H1 (cell line): ENCODE measurements around the gene PROSER3. TPM values are rescaled to one million over a fixed set of nuclear protein-coding genes. Genes with fewer than 3 reads are reported as not detected.

Experiments used
- CBX8 ChIP-seq: fragments of 300-800, 300-1000 bp; sonication (generic); IDR thresholded peaks from 2 replicates; pipeline ENCODE4 v1.7.1; 2016; ENCODE audit warnings: low read depth, low read length, borderline replicate concordance
- JUND ChIP-seq: IDR thresholded peaks from 2 replicates; pipeline ENCODE4 v1.6.1; 2011; ENCODE audit warnings: mild to moderate bottlenecking, improper control_type of control experiment, low read length
- POLR2A ChIP-seq, 2 experiments: IDR thresholded peaks; 1 replicate in 1 of 2; 2 replicates in 1 of 2; pipeline ENCODE4 v1.6.1; 2011; ENCODE audit warnings: low read depth in 2 of 2, low read length in 2 of 2, mild to moderate bottlenecking in 2 of 2; ENCODE audit errors: control extremely low read depth in 1 of 2
- POLR2AphosphoS5 ChIP-seq: IDR thresholded peaks from 2 replicates; pipeline ENCODE4 v1.6.1; 2011; ENCODE audit warnings: low read depth, low read length
- POU5F1 ChIP-seq: IDR thresholded peaks from 2 replicates; pipeline ENCODE4 v1.6.1; 2011; ENCODE audit warnings: low read depth, mild to moderate bottlenecking, low read length, moderate library complexity
- RBBP5 ChIP-seq: IDR thresholded peaks from 2 replicates; pipeline ENCODE4 v1.7.1; 2012; ENCODE audit warnings: low read depth, mild to moderate bottlenecking, inconsistent platforms, low read length, moderate library complexity, borderline replicate concordance
- SP4 ChIP-seq: IDR thresholded peaks from 2 replicates; pipeline ENCODE4 v1.6.1; 2012; ENCODE audit warnings: low read length, inconsistent platforms
- TEAD4 ChIP-seq: IDR thresholded peaks from 2 replicates; pipeline ENCODE4 v1.6.1; 2012; ENCODE audit warnings: low read depth, low read length, inconsistent platforms, mixed read lengths
- USF2 ChIP-seq: IDR thresholded peaks from 2 replicates; pipeline ENCODE4 v1.6.1; 2011; ENCODE audit warnings: low read length, improper control_type of control experiment
- polyA plus RNA-seq, 7 experiments: library from polyadenylated mRNA; depleted of rRNA in 3 of 7; stranded (reverse) in 5 of 7; unstranded in 2 of 7; fragments of >200 nt in 5 of 7; fragments of 200-250 nt in 2 of 7; gene quantifications; 1 replicate in 5 of 7; 2 replicates in 1 of 7; 4 replicates in 1 of 7; pipeline versions ENCODE4 v1.2.1 to v1.2.3, GENCODE V29; 2011 to 2013; ENCODE audit warnings: missing spikeins in 2 of 7, mixed read lengths in 2 of 7
- total RNA-seq: library from RNA; stranded (reverse); fragmentation: NEBNext Ultra II Directional; extraction: Animal tissue kit (Norgen Biotek cat#: 25700); gene quantifications from 2 replicates; pipeline ENCODE4 v1.2.1, GENCODE V29; 2021
- TF ChIP-seq, protein P1 (sequence below): fragments of 300-600 bp; sonication (generic); IDR thresholded peaks from 2 replicates; pipeline ENCODE4 v1.7.1; 2012; ENCODE audit warnings: low read length, moderate library complexity, mild to moderate bottlenecking, inconsistent platforms; ENCODE audit not compliant: insufficient replicate concordance

Gene PROSER3
- total and polyA plus RNA-seq, 2 of the 8 experiments (the other 6 are each of a cell fraction or from before 2014, with no cell fraction given) = 17.8 to 28.9 TPM

- TF ChIP-seq, protein P1, sequence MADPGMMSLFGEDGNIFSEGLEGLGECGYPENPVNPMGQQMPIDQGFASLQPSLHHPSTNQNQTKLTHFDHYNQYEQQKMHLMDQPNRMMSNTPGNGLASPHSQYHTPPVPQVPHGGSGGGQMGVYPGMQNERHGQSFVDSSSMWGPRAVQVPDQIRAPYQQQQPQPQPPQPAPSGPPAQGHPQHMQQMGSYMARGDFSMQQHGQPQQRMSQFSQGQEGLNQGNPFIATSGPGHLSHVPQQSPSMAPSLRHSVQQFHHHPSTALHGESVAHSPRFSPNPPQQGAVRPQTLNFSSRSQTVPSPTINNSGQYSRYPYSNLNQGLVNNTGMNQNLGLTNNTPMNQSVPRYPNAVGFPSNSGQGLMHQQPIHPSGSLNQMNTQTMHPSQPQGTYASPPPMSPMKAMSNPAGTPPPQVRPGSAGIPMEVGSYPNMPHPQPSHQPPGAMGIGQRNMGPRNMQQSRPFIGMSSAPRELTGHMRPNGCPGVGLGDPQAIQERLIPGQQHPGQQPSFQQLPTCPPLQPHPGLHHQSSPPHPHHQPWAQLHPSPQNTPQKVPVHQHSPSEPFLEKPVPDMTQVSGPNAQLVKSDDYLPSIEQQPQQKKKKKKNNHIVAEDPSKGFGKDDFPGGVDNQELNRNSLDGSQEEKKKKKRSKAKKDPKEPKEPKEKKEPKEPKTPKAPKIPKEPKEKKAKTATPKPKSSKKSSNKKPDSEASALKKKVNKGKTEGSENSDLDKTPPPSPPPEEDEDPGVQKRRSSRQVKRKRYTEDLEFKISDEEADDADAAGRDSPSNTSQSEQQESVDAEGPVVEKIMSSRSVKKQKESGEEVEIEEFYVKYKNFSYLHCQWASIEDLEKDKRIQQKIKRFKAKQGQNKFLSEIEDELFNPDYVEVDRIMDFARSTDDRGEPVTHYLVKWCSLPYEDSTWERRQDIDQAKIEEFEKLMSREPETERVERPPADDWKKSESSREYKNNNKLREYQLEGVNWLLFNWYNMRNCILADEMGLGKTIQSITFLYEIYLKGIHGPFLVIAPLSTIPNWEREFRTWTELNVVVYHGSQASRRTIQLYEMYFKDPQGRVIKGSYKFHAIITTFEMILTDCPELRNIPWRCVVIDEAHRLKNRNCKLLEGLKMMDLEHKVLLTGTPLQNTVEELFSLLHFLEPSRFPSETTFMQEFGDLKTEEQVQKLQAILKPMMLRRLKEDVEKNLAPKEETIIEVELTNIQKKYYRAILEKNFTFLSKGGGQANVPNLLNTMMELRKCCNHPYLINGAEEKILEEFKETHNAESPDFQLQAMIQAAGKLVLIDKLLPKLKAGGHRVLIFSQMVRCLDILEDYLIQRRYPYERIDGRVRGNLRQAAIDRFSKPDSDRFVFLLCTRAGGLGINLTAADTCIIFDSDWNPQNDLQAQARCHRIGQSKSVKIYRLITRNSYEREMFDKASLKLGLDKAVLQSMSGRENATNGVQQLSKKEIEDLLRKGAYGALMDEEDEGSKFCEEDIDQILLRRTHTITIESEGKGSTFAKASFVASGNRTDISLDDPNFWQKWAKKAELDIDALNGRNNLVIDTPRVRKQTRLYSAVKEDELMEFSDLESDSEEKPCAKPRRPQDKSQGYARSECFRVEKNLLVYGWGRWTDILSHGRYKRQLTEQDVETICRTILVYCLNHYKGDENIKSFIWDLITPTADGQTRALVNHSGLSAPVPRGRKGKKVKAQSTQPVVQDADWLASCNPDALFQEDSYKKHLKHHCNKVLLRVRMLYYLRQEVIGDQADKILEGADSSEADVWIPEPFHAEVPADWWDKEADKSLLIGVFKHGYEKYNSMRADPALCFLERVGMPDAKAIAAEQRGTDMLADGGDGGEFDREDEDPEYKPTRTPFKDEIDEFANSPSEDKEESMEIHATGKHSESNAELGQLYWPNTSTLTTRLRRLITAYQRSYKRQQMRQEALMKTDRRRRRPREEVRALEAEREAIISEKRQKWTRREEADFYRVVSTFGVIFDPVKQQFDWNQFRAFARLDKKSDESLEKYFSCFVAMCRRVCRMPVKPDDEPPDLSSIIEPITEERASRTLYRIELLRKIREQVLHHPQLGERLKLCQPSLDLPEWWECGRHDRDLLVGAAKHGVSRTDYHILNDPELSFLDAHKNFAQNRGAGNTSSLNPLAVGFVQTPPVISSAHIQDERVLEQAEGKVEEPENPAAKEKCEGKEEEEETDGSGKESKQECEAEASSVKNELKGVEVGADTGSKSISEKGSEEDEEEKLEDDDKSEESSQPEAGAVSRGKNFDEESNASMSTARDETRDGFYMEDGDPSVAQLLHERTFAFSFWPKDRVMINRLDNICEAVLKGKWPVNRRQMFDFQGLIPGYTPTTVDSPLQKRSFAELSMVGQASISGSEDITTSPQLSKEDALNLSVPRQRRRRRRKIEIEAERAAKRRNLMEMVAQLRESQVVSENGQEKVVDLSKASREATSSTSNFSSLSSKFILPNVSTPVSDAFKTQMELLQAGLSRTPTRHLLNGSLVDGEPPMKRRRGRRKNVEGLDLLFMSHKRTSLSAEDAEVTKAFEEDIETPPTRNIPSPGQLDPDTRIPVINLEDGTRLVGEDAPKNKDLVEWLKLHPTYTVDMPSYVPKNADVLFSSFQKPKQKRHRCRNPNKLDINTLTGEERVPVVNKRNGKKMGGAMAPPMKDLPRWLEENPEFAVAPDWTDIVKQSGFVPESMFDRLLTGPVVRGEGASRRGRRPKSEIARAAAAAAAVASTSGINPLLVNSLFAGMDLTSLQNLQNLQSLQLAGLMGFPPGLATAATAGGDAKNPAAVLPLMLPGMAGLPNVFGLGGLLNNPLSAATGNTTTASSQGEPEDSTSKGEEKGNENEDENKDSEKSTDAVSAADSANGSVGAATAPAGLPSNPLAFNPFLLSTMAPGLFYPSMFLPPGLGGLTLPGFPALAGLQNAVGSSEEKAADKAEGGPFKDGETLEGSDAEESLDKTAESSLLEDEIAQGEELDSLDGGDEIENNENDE = no peak
- TF ChIP-seq CBX8 = no peak
- no peak for TF ChIP-seq POU5F1
- no peak for TF ChIP-seq JUND
- TF ChIP-seq SP4 = peak; percentile 91
- TF ChIP-seq USF2 = no peak
- TF ChIP-seq TEAD4 = no peak
- TF ChIP-seq POLR2A (IDR thresholded peaks at IDR 0.05; ENCODE audit: control extremely low read depth in 1 of 2, low read depth in 2 of 2, low read length in 2 of 2) = no peak; a peak in 2 of 3 replicates
- peak; percentile 73; the same call in 1 of the 2 replicates for TF ChIP-seq POLR2AphosphoS5
- TF ChIP-seq RBBP5 = peak; percentile 78
Observed at GRCh38 chr19:35740423-35741202, 17.4 kb upstream of the PROSER3 start (continued).
